OCI-LY7 (cell line): ENCODE data around the gene XRCC3. TPM values are rescaled to one million over a fixed set of nuclear protein-coding genes. Genes with fewer than 3 reads are reported as not detected.
A peak's percentile ranks its signal among the peaks of the same experiment; 100 is the strongest.

ENCODE experiments used
- BruUV-seq: library from RNA; stranded (reverse); fragments of 400-500 nt; replicated peaks from 2 replicates; lab custom pipeline; 2021; lab: Mats Ljungman, UMichigan
- CTCF ChIA-PET: fragments of 300-600 bp; sonication (Branson Sonifier 250); formaldehyde crosslinking; loops from one replicate; lab custom pipeline; 2022; ENCODE audit warnings: antibody characterized with exemption; ENCODE audit not compliant: unreplicated experiment; lab: Charles Lee
- POLR2A ChIA-PET: fragments of 300-600 bp; sonication (Branson Sonifier 250); formaldehyde crosslinking; loops from one replicate; lab custom pipeline; 2022; ENCODE audit warnings: antibody characterized with exemption; lab: Charles Lee
- DNase-seq: peaks from one replicate; pipeline ENCODE4 v3.0.0-alpha.2; 2015; ENCODE audit warnings: low spot score
- H2AFZ ChIP-seq: fragments of 200-600 bp; sonication (generic), shearing (Covaris generic); 2 replicates; pipeline ENCODE4 v1.6.1; 2014; ENCODE audit warnings: mild to moderate bottlenecking, antibody characterized with exemption, low read length, moderate library complexity
- H3K27ac ChIP-seq: fragments of 200-600 bp; sonication (generic); 2 replicates; pipeline ENCODE4 v1.5.1; 2014; ENCODE audit warnings: mixed run types, low read depth, mild to moderate bottlenecking, moderate library complexity, low read length, inconsistent platforms; ENCODE audit not compliant: poor library complexity, severe bottlenecking
- H3K36me3 ChIP-seq: fragments of 200-600 bp; sonication (generic); 2 replicates; pipeline ENCODE4 v1.6.1; 2014; ENCODE audit warnings: mild to moderate bottlenecking, antibody characterized with exemption, low read length, moderate library complexity, mixed read lengths; ENCODE audit not compliant: insufficient read depth
- H3K4me1 ChIP-seq: fragments of 200-600 bp; sonication (generic); 2 replicates; pipeline ENCODE4 v1.5.1; 2014; ENCODE audit warnings: mild to moderate bottlenecking, low read length; ENCODE audit not compliant: insufficient read depth, poor library complexity, severe bottlenecking
- H3K4me2 ChIP-seq: fragments of 200-600 bp; sonication (generic); 2 replicates; pipeline ENCODE4 v1.6.1; 2014; ENCODE audit warnings: mild to moderate bottlenecking, low read length
- H3K4me3 ChIP-seq: fragments of 200-600 bp; sonication (generic); 2 replicates; pipeline ENCODE4 v1.5.1; 2014; ENCODE audit warnings: mild to moderate bottlenecking, low read depth, low read length; ENCODE audit not compliant: poor library complexity, severe bottlenecking
- H3K79me2 ChIP-seq: fragments of 200-600 bp; sonication (generic); 2 replicates; pipeline ENCODE4 v1.6.1; 2016; ENCODE audit warnings: low read depth, mild to moderate bottlenecking, low read length, moderate library complexity, mixed read lengths; ENCODE audit not compliant: insufficient read depth
- H3K9me2 ChIP-seq: fragments of 200-600 bp; sonication (generic); 2 replicates; pipeline ENCODE4 v1.6.1; 2016; ENCODE audit warnings: mild to moderate bottlenecking, low read length, mixed read lengths; ENCODE audit not compliant: insufficient read depth
- H3K9me3 ChIP-seq: fragments of 200-600 bp; sonication (generic); 2 replicates; pipeline ENCODE4 v1.6.1; 2014; ENCODE audit warnings: mild to moderate bottlenecking, mixed run types, low read length, mixed read lengths
- H4K20me1 ChIP-seq: fragments of 200-600 bp; sonication (generic); 2 replicates; pipeline ENCODE4 v1.6.1; 2014; ENCODE audit warnings: mild to moderate bottlenecking, antibody characterized with exemption, low read length, moderate library complexity, mixed read lengths; ENCODE audit not compliant: insufficient read depth
- CTCF ChIP-seq: fragments of 200-600 bp; sonication (generic); conservative IDR thresholded peaks from 2 replicates; pipeline ENCODE4 v1.5.1; 2014; ENCODE audit warnings: mild to moderate bottlenecking, antibody characterized with exemption, low read length, moderate library complexity, mixed read lengths
- EZH2phosphoT487 ChIP-seq: fragments of 200-600 bp; sonication (generic); IDR thresholded peaks from 2 replicates; pipeline ENCODE4 v1.6.1; 2018; ENCODE audit warnings: low read depth, borderline replicate concordance, mild to moderate bottlenecking, mixed run types, antibody characterized with exemption, low read length, moderate library complexity, mixed read lengths
- intact Hi-C: fragments of 100-400 bp; cut with micrococcal nuclease; formaldehyde crosslinking; loops from one replicate; pipeline ENCODE4 v1.10.0; 2022; ENCODE audit not compliant: unreplicated experiment
- total RNA-seq, 2 experiments: library from RNA; depleted of rRNA in 1 of 2; stranded (reverse); fragments of >200 nt in 1 of 2; shearing (Covaris generic) in 1 of 2; gene quantifications; 2 replicates each; pipeline ENCODE4 v1.2.3, GENCODE V29; 2014 to 2022

XRCC3 gene
- total RNA-seq, 2 experiments from 2014 or later, result 83.3 to 130 TPM

GRCh38 chr14:103749860-103750259 is 34.6 kb upstream of the XRCC3 start:
- Histone ChIP-seq H3K4me2 (no peak overlapping the region), H3K79me2 (no peaks in the 10 kb centered on the region), H3K9me3 (no peaks in the 10 kb centered on the region), H3K4me3 (no peak overlapping the region), H3K36me3 (no peaks in the 10 kb centered on the region), H3K4me1 (peaks cover 33% of the 10 kb centered on the region), H3K27ac (no peak overlapping the region), H2AFZ (no peak overlapping the region), H4K20me1 (no peaks in the 10 kb centered on the region), H3K9me2 (no peaks in the 10 kb centered on the region)
- no peak for TF ChIP-seq EZH2phosphoT487
- peak; percentile 65 for TF ChIP-seq CTCF
- no TSS peak for BruUV-seq
- intact Hi-C loops, result loop anchor here (2.0 kb wide), 1 partner anchor 35 kb away; the partner anchor contains the start of genes XRCC3 and ZFYVE21
- ChIA-PET POLR2A (no interaction called here), CTCF (no interaction called here)
- DNase-seq, result peak; percentile 27

- CTCF ChIA-PET, result interaction anchor here (1.4 kb wide), 1 partner anchor 57 kb away, joined by 3 read pairs; no protein-coding TSS in a partner anchor
- no peaks in the 10 kb centered on the region for H3K9me2 ChIP-seq
- H2AFZ ChIP-seq, result peak overlapping the region; percentile 78; the same call in 1 of the 2 replicates
- H3K4me1 ChIP-seq, result peaks cover 37% of the 10 kb centered on the region
- intact Hi-C loops, result loop anchor here (2.0 kb wide), 1 partner anchor 35 kb away; the partner anchor contains the start of genes XRCC3 and ZFYVE21
- H4K20me1 ChIP-seq, result no peaks in the 10 kb centered on the region
- no TSS peak for BruUV-seq
- no peaks in the 10 kb centered on the region for H3K9me3 ChIP-seq
- DNase-seq, result no peak
- TF ChIP-seq EZH2phosphoT487 (no peak), CTCF (no peak)
- H3K4me3 ChIP-seq, result no peak overlapping the region
- no peaks in the 10 kb centered on the region for H3K36me3 ChIP-seq
- POLR2A ChIA-PET, result no interaction called here
- H3K79me2 ChIP-seq, result no peaks in the 10 kb centered on the region
- 0 out of 2 replicates have a peak overlapping the region, but pooled peaks have one; percentile 7 for H3K4me2 ChIP-seq
- H3K27ac ChIP-seq, result no peak overlapping the region
Observed at GRCh38 chr14:103749452-103749851, 34.2 kb upstream of the XRCC3 start.

DNA sequence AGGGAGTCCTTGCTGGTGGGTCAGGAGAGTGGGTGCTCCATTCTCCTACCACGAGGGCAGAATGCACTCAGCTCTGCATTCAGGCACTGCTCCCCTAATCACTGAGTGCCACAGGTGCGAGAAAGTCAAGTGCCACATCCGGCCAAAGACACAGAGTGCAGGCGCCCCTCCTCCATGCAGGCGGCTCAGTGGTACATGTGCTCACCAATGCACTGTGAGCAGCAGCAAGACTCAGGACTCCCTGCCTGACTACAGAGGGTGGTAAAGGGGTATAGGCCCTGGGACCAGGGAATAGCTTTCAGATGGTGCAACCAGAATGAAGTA is 33.2 kb upstream of the XRCC3 start:
- CTCF ChIA-PET, result interaction anchor here (1.4 kb wide), 1 partner anchor 58 kb away, joined by 3 read pairs; no protein-coding TSS in a partner anchor
- BruUV-seq, result no TSS peak
- POLR2A ChIA-PET, result interaction anchor here (0.5 to 1.1 kb wide), 4 partner anchors 14 to 43 kb away, joined by 3 to 4 read pairs (median 3); partner anchors contain the start of genes XRCC3 and ZFYVE21
- DNase-seq, result peak; percentile 92
- Histone ChIP-seq H3K4me1 (peaks cover 46% of the 10 kb centered on the region), H2AFZ (peak overlapping the region; percentile 78), H4K20me1 (no peaks in the 10 kb centered on the region), H3K36me3 (no peaks in the 10 kb centered on the region), H3K9me2 (no peaks in the 10 kb centered on the region), H3K4me2 (peak overlapping the region; percentile 60), H3K9me3 (no peaks in the 10 kb centered on the region), H3K27ac (peak overlapping the region; percentile 56), H3K79me2 (no peaks in the 10 kb centered on the region), H3K4me3 (peak overlapping the region; percentile 8)
- no peak for TF ChIP-seq EZH2phosphoT487
- TF ChIP-seq CTCF, result 0 out of 2 replicates have a peak, but pooled peaks have one; percentile 32
- intact Hi-C loops, result loop anchor here (1.0 to 2.0 kb wide), 2 partner anchors 34 to 57 kb away; partner anchors contain the start of genes XRCC3 and ZFYVE21
